ENCODE results near the gene STIM2. TPM values are rescaled to one million over a fixed set of nuclear protein-coding genes. Genes with fewer than 3 reads are reported as not detected.

The STIM2 gene
- total RNA-seq, 2 donors from 2014 or later, result 23.2 to 24.5 TPM

GRCh38 chr4:26830701-26831100 lies 29.9 kb upstream of the STIM2 start:
- Mint-ChIP-seq H3K9me3 (no peaks in the 10 kb centered on the region), H3K27ac (no peak overlapping the region), H3K4me3 (no peak overlapping the region), H3K27me3 (ENCODE audit: insufficient read depth) (no peaks in the 10 kb centered on the region), H3K4me1 (peaks cover 6% of the 10 kb centered on the region), H3K36me3 (ENCODE audit: low read depth) (no peaks in the 10 kb centered on the region)
- H3K27ac ChIP-seq (ENCODE audit: low read depth, low read length), result no peak overlapping the region
- no peak for DNase-seq
- H3K27me3 ChIP-seq (ENCODE audit: control insufficient read depth, insufficient read depth, low read length, poor library complexity, severe bottlenecking), result no peaks in the 10 kb centered on the region
- no peak overlapping the region for H3K4me3 ChIP-seq (ENCODE audit: low read length)
- no peak overlapping the region for H3K9ac ChIP-seq (ENCODE audit: extremely low read depth, low read length, poor library complexity, severe bottlenecking)
- WGBS, 2 experiments (ENCODE audit: insufficient coverage in 1 of 2, insufficient read length in 1 of 2), result 92 to 97% methylated on average over 3 to 4 of the region's 4 CpGs
- peaks cover 4% of the 10 kb centered on the region for H3K9me3 ChIP-seq (ENCODE audit: control insufficient read depth, low read length)
- no peak for TF ChIP-seq CTCF (conservative IDR thresholded peaks at IDR 0.05)
- no peaks in the 10 kb centered on the region for H3K36me3 ChIP-seq (ENCODE audit: control insufficient read depth, insufficient read depth, low read length)
- H3K4me1 ChIP-seq (ENCODE audit: control insufficient read depth, insufficient read depth, low read length), result no peaks in the 10 kb centered on the region

- Histone ChIP-seq H3K27me3 (ENCODE audit: control insufficient read depth, insufficient read depth, low read length, poor library complexity, severe bottlenecking) (no peaks in the 10 kb centered on the region), H3K27ac (ENCODE audit: low read depth, low read length) (no peak overlapping the region), H3K9ac (ENCODE audit: extremely low read depth, low read length, poor library complexity, severe bottlenecking) (no peak overlapping the region), H3K36me3 (ENCODE audit: control insufficient read depth, insufficient read depth, low read length) (no peaks in the 10 kb centered on the region), H3K4me1 (ENCODE audit: control insufficient read depth, insufficient read depth, low read length) (no peaks in the 10 kb centered on the region), H3K9me3 (ENCODE audit: control insufficient read depth, low read length) (peaks cover 4% of the 10 kb centered on the region), H3K4me3 (ENCODE audit: low read length) (no peak overlapping the region)
- H3K27me3 Mint-ChIP-seq (ENCODE audit: insufficient read depth), result no peaks in the 10 kb centered on the region
- no peak overlapping the region for H3K27ac Mint-ChIP-seq
- peak; percentile 60 for DNase-seq
- H3K4me3 Mint-ChIP-seq, result no peak overlapping the region
- 94% methylated on average over 1 of the region's 1 CpG; no CpG with 5 or more reads in 1 of the 2 experiments for WGBS, 2 experiments (ENCODE audit: insufficient coverage in 1 of 2, insufficient read length in 1 of 2)
- H3K36me3 Mint-ChIP-seq (ENCODE audit: low read depth), result no peaks in the 10 kb centered on the region
- TF ChIP-seq CTCF (conservative IDR thresholded peaks at IDR 0.05), result no peak
- no peaks in the 10 kb centered on the region for H3K9me3 Mint-ChIP-seq
- H3K4me1 Mint-ChIP-seq, result peaks cover 6% of the 10 kb centered on the region
These were observed 24.1 kb upstream of the STIM2 start for GRCh38 chr4:26836539-26836938.

- Mint-ChIP-seq H3K9me3 (no peaks in the 10 kb centered on the region), H3K4me1 (peaks cover 6% of the 10 kb centered on the region)
These were observed 22.4 kb upstream of the STIM2 start for GRCh38 chr4:26837993-26838842.

More at GRCh38 chr4:26837993-26838842, 22.4 kb upstream of the STIM2 start:
- 86 to 100% methylated on average over 2 to 8 of the region's 8 CpGs for WGBS, 2 experiments (ENCODE audit: insufficient coverage in 1 of 2, insufficient read length in 1 of 2)
- no peak overlapping the region for H3K9ac ChIP-seq (ENCODE audit: extremely low read depth, low read length, poor library complexity, severe bottlenecking)
- no peaks in the 10 kb centered on the region for H3K36me3 ChIP-seq (ENCODE audit: control insufficient read depth, insufficient read depth, low read length)
- H3K4me3 ChIP-seq (ENCODE audit: low read length), result no peak overlapping the region
- H3K27ac Mint-ChIP-seq, result no peak overlapping the region
- no peaks in the 10 kb centered on the region for H3K36me3 Mint-ChIP-seq (ENCODE audit: low read depth)
- no peaks in the 10 kb centered on the region for H3K27me3 ChIP-seq (ENCODE audit: control insufficient read depth, insufficient read depth, low read length, poor library complexity, severe bottlenecking)
- no peak for TF ChIP-seq CTCF (conservative IDR thresholded peaks at IDR 0.05)
- peak; percentile 52 for DNase-seq
- no peaks in the 10 kb centered on the region for H3K4me1 ChIP-seq (ENCODE audit: control insufficient read depth, insufficient read depth, low read length)
- H3K27me3 Mint-ChIP-seq (ENCODE audit: insufficient read depth), result no peaks in the 10 kb centered on the region
- H3K4me3 Mint-ChIP-seq, result no peak overlapping the region
- peaks cover 4% of the 10 kb centered on the region for H3K9me3 ChIP-seq (ENCODE audit: control insufficient read depth, low read length)
- H3K27ac ChIP-seq (ENCODE audit: low read depth, low read length), result no peak overlapping the region
